H9 (cell line): ENCODE results near the gene TMEM131. TPM values are rescaled to one million over a fixed set of nuclear protein-coding genes. Genes with fewer than 3 reads are reported as not detected.

Experiments used
- DNase-seq: peaks from one replicate; pipeline ENCODE4 v3.0.0-alpha.2; 2017
- H2AFZ ChIP-seq: one replicate; pipeline ENCODE4 v1.6.1; 2013; ENCODE audit warnings: mild to moderate bottlenecking, low read length, control low read depth, moderate library complexity
- H2AK5ac ChIP-seq: 2 replicates; pipeline ENCODE4 v1.6.1; 2013; ENCODE audit warnings: low read length, control low read depth, mixed read lengths; ENCODE audit not compliant: insufficient read length
- H2BK120ac ChIP-seq: one replicate; pipeline ENCODE4 v1.6.1; 2013; ENCODE audit warnings: low read depth, mild to moderate bottlenecking, low read length, control low read depth, inconsistent platforms; ENCODE audit not compliant: poor library complexity, severe bottlenecking
- H2BK12ac ChIP-seq: 2 replicates; pipeline ENCODE4 v1.6.1; 2013; ENCODE audit warnings: low read length, control low read depth, mixed read lengths, low read depth; ENCODE audit not compliant: insufficient read length
- H2BK15ac ChIP-seq: 2 replicates; pipeline ENCODE4 v1.6.1; 2013; ENCODE audit warnings: low read depth, low read length, control low read depth
- H2BK20ac ChIP-seq: one replicate; pipeline ENCODE4 v1.6.1; 2013; ENCODE audit warnings: low read depth, mild to moderate bottlenecking, low read length, control low read depth, inconsistent platforms; ENCODE audit not compliant: poor library complexity, severe bottlenecking
- H2BK5ac ChIP-seq: 2 replicates; pipeline ENCODE4 v1.6.1; 2013; ENCODE audit warnings: low read length, control low read depth, mixed read lengths; ENCODE audit not compliant: insufficient read length
- H3K14ac ChIP-seq: 2 replicates; pipeline ENCODE4 v1.6.1; 2013; ENCODE audit warnings: low read length, control low read depth; ENCODE audit not compliant: insufficient read depth
- H3K18ac ChIP-seq: 2 replicates; pipeline ENCODE4 v1.6.1; 2013; ENCODE audit warnings: low read depth, mild to moderate bottlenecking, mixed read lengths, low read length, control low read depth; ENCODE audit not compliant: insufficient read length
- H3K23ac ChIP-seq: 2 replicates; pipeline ENCODE4 v1.6.1; 2013; ENCODE audit warnings: low read length, control low read depth, mixed read lengths, low read depth; ENCODE audit not compliant: insufficient read length
- H3K23me2 ChIP-seq: 2 replicates; pipeline ENCODE4 v1.6.1; 2013; ENCODE audit warnings: low read depth, mild to moderate bottlenecking, mixed read lengths, low read length, control low read depth; ENCODE audit not compliant: insufficient read length, poor library complexity, severe bottlenecking
- H3K27ac ChIP-seq: 2 replicates; pipeline ENCODE4 v1.5.1; 2013; ENCODE audit warnings: low read length, control low read depth, mixed read lengths, low read depth; ENCODE audit not compliant: insufficient read length
- H3K27me3 ChIP-seq: 2 replicates; pipeline ENCODE4 v1.6.1; 2013; ENCODE audit warnings: low read length, control low read depth, inconsistent platforms; ENCODE audit not compliant: insufficient read depth
- H3K4ac ChIP-seq: 2 replicates; pipeline ENCODE4 v1.6.1; 2013; ENCODE audit warnings: low read depth, mild to moderate bottlenecking, control low read depth, inconsistent platforms, low read length, moderate library complexity
- H3K4me1 ChIP-seq: 2 replicates; pipeline ENCODE4 v1.6.1; 2013; ENCODE audit warnings: low read length, control low read depth, inconsistent platforms; ENCODE audit not compliant: insufficient read depth
- H3K4me2 ChIP-seq: 2 replicates; pipeline ENCODE4 v1.6.1; 2013; ENCODE audit warnings: low read length, control low read depth, mixed read lengths; ENCODE audit not compliant: insufficient read length, insufficient read depth
- H3K56ac ChIP-seq: 2 replicates; pipeline ENCODE4 v1.6.1; 2013; ENCODE audit warnings: low read depth, mild to moderate bottlenecking, mixed read lengths, low read length, control low read depth; ENCODE audit not compliant: insufficient read length
- H3K79me1 ChIP-seq: 2 replicates; pipeline ENCODE4 v1.6.1; 2013; ENCODE audit warnings: low read depth, mild to moderate bottlenecking, moderate library complexity, low read length, control low read depth, inconsistent platforms; ENCODE audit not compliant: insufficient read depth, poor library complexity, severe bottlenecking
- H3K79me2 ChIP-seq: 2 replicates; pipeline ENCODE4 v1.6.1; 2013; ENCODE audit warnings: low read length, control low read depth, inconsistent platforms; ENCODE audit not compliant: insufficient read depth
- H3K9ac ChIP-seq: 2 replicates; pipeline ENCODE4 v1.6.1; 2013; ENCODE audit warnings: low read length, control low read depth, mixed read lengths; ENCODE audit not compliant: insufficient read length; ENCODE audit errors: extremely low read depth
- H3K9me3 ChIP-seq: one replicate; pipeline ENCODE4 v1.6.1; 2013; ENCODE audit warnings: low read depth, low read length, inconsistent platforms; ENCODE audit not compliant: control insufficient read depth
- H3T11ph ChIP-seq: one replicate; pipeline ENCODE4 v1.6.1; 2013; ENCODE audit warnings: mild to moderate bottlenecking, low read length, control low read depth, inconsistent platforms
- H4K20me1 ChIP-seq: one replicate; pipeline ENCODE4 v1.6.1; 2013; ENCODE audit not compliant: control insufficient read depth, insufficient read length, insufficient read depth
- H4K5ac ChIP-seq: 2 replicates; pipeline ENCODE4 v1.6.1; 2013; ENCODE audit warnings: low read depth, mild to moderate bottlenecking, mixed read lengths, low read length, control low read depth; ENCODE audit not compliant: insufficient read length
- H4K8ac ChIP-seq: replicated peaks from 2 replicates; pipeline ENCODE4 v1.6.1; 2013; ENCODE audit warnings: low read length, control low read depth, mixed read lengths, low read depth; ENCODE audit not compliant: insufficient read length
- H4K91ac ChIP-seq: 2 replicates; pipeline ENCODE4 v1.6.1; 2013; ENCODE audit warnings: low read depth, mild to moderate bottlenecking, moderate library complexity, mixed read lengths, low read length, control low read depth; ENCODE audit not compliant: insufficient read length
- H3K27ac Mint-ChIP-seq, 3 experiments: 2 replicates in 2 of 3; 3 replicates in 1 of 3; pipeline ENCODE4 v1.8.0; 2020 to 2021; ENCODE audit warnings: mixed read lengths in 3 of 3, mild to moderate bottlenecking in 1 of 3, moderate library complexity in 1 of 3
- H3K27me3 Mint-ChIP-seq: 2 replicates; pipeline ENCODE4 v1.8.0; 2021; ENCODE audit warnings: low read depth, mild to moderate bottlenecking, moderate library complexity, mixed read lengths
- H3K36me3 Mint-ChIP-seq, 3 experiments: 2 replicates in 2 of 3; 3 replicates in 1 of 3; pipeline ENCODE4 v1.8.0; 2020 to 2021; ENCODE audit warnings: low read depth in 3 of 3, mixed read lengths in 3 of 3; ENCODE audit not compliant: insufficient read depth in 1 of 3
- H3K4me1 Mint-ChIP-seq, 2 experiments: 2 replicates each; pipeline ENCODE4 v1.8.0; 2020; ENCODE audit warnings: mixed read lengths in 2 of 2
- H3K4me3 Mint-ChIP-seq, 2 experiments: 2 replicates in 1 of 2; 3 replicates in 1 of 2; pipeline ENCODE4 v1.8.0; 2020 to 2021; ENCODE audit warnings: mild to moderate bottlenecking in 2 of 2, mixed read lengths in 2 of 2, moderate library complexity in 1 of 2
- H3K9me3 Mint-ChIP-seq, 2 experiments: 2 replicates in 1 of 2; 3 replicates in 1 of 2; pipeline ENCODE4 v1.8.0; 2020; ENCODE audit warnings: mild to moderate bottlenecking in 2 of 2, mixed read lengths in 2 of 2, moderate library complexity in 1 of 2
- CTCF ChIP-seq: fragments of 200-600 bp; sonication (generic); conservative IDR thresholded peaks from 3 replicates; pipeline ENCODE4 v1.8.0; 2021; ENCODE audit warnings: antibody characterized with exemption, mild to moderate bottlenecking
- WGBS: extraction: QIAGEN DNeasy Blood & Tissue Kit; methylation state at CpG from one replicate; pipeline ENCODE4 v1.1.7; 2013; ENCODE audit warnings: missing lambda C conversion rate, low lambda C conversion rate, mixed read lengths; ENCODE audit not compliant: insufficient read length; ENCODE audit errors: extremely low coverage; 5-methylcytosine and 5-hydroxymethylcytosine counted together
- total RNA-seq: library from RNA; stranded (reverse); gene quantifications from 2 replicates; pipeline ENCODE4 v1.2.1, GENCODE V29; 2021

TMEM131 gene
- total RNA-seq, 1 experiment from 2014 or later, result 20.9 TPM

- H2BK120ac ChIP-seq, result no peak overlapping the region
- H3K9me3 ChIP-seq, result no peaks in the 10 kb centered on the region
- no peak overlapping the region for H2BK5ac ChIP-seq
- H3K79me1 ChIP-seq, result no peaks in the 10 kb centered on the region
- Mint-ChIP-seq H3K36me3 (no peaks in the 10 kb centered on the region), H3K4me1 (peaks cover 21 to 24% of the 10 kb centered on the region in 2 experiments), H3K4me3 (no peak overlapping the region), H3K27ac (peak overlapping the region in 2 of 3 experiments; percentile 6 to 10; a peak in 2 of 7 replicates), H3K9me3 (no peaks in the 10 kb centered on the region), H3K27me3 (no peaks in the 10 kb centered on the region)
- no peak overlapping the region for H3K23ac ChIP-seq
- H4K5ac ChIP-seq, result no peak overlapping the region
- WGBS, result 100% methylated on average over 2 of the region's 12 CpGs
- peaks cover 5% of the 10 kb centered on the region; the same call in 1 of the 2 replicates for H3K79me2 ChIP-seq
- no peak overlapping the region for H3K4ac ChIP-seq
- no peak overlapping the region for H3K14ac ChIP-seq
- H4K20me1 ChIP-seq, result no peaks in the 10 kb centered on the region
- H2AK5ac ChIP-seq, result no peak overlapping the region
- no peak overlapping the region for H3K56ac ChIP-seq
- no peaks in the 10 kb centered on the region for H3K23me2 ChIP-seq
- no peak overlapping the region for H2BK12ac ChIP-seq
- no peak overlapping the region for H3K9ac ChIP-seq
- no peaks in the 10 kb centered on the region for H3K27me3 ChIP-seq
- no peaks in the 10 kb centered on the region for H3K4me1 ChIP-seq
- H2AFZ ChIP-seq, result no peak overlapping the region
- TF ChIP-seq CTCF, result no peak
- no peak overlapping the region for H2BK20ac ChIP-seq
- H4K91ac ChIP-seq, result no peak overlapping the region
- H3K4me2 ChIP-seq, result no peak overlapping the region
- no peak overlapping the region for H4K8ac ChIP-seq
- no peak overlapping the region for H3K27ac ChIP-seq
- H2BK15ac ChIP-seq, result no peak overlapping the region
- no peak overlapping the region for H3K18ac ChIP-seq
- H3T11ph ChIP-seq, result no peak overlapping the region
- no peak for DNase-seq
Observed at GRCh38 chr2:97965116-97965515, 30.6 kb downstream of the TMEM131 start.
